CD4-positive, alpha-beta T cell treated with Interleukin-6 at 100 ng/mL for 8 hours (primary cell): ENCODE results near the gene METAP1D.

Experiments used
- DNase-seq: peaks from one replicate; pipeline ENCODE4 v3.0.0-alpha.2; 2020; ENCODE audit warnings: mixed read lengths, low spot score

METAP1D gene

DNA sequence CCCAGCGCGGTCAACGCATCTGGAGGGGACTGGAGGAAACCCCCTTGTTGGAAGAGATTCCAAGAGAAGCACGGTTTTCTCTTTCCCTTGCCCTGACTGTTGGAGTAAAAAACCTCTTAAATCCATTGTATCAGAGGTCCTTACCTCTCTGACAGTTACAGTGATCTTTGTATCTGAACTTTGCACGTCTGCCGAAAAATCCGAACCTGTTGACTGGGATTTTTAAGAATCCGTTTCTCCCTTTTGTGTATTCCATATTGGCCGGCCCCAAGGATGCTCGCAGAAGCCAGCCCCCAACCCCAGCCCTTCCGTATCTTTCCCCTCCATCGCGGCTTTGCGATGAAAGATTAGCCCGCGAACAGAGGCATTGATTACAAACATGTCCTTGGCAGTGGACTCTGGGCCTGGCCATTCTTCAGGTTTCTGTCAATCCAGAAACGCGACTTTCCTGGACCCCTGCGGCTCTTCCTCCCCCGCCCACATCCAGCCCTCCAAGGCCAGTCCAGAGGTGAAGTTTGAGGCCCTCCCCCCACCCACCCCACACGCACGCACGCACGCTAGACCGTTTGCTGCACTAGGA, 81.0 kb downstream of the METAP1D start:
- DNase-seq = no peak

DNA sequence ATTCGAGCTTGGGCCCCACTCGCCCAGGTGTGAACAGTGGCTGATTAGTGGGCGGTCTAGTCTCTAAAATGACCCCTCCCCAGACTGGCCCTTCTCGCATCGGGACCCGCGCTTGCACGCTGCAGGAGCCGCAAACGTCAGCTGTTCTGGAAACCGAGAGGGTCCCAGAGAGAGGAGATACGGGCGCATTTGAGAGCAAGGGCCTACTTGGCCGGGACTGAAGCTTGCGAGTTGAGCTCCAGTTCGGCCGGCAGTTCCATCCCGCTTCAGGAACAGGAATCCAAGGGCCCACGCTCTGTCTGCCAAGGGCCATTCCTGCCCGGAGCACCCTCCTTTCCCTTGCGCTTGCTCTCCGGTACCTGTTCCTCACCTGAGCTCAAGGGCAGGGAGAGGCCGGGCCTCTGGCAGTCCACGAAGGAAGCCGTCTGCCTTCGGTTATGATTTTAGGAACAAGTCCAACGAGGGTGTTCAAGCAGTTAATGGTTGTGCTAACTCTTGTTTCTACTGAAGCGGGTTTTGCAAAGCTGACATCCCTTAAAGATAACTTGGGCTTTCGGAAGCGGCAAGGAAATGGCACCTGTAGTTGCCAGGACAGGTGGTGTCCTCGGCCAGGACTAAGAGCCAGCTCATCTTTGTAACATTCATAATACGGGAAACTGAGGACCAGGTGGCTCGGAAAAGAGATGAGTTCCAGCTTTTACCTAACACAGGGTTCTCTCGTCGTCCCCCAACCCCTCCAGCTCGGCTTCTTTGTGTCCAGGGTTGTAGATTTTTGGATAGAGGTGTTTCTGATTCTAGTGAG, 81.7 kb downstream of the METAP1D start:
- no peak for DNase-seq

DNA sequence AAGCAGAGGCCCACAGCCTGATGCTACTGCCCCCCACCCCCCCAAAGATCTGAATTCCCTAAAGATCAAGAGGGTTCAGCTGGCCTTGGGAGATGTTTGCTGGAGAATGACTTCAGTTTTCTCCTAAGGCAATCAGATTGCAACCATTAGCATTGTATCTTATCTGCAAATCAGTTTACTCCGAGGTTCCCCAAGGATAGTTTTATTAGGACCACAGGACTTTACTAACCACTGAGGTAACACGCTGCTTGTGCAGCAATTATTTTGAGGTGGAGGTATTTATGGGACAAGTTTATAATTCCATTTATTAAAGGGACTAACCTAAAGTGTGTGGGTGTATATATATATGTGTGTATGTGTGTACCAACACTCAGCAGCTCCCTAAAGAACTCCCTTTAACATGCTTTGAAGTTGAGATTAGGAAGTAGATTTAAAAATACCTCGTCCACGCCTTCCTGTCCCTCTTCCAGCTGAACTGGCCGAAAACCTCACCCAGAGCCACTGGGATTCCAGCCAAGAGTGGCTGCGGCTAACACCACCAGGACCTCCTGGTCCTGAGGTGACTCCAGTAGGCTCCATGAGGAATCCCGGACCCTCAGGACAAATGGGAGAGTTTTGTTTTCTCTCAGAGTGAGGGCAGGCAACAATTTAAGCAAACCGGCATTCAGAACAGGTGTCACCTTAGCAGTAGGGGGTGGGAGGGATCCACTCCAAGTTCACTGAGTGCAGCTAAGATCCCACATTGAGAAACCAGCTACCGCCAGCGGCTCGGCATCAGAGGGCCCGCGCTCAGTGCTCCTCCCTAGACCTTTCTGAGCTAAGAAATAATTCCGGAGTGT, 82.6 kb downstream of the METAP1D start:
- no peak for DNase-seq

DNA sequence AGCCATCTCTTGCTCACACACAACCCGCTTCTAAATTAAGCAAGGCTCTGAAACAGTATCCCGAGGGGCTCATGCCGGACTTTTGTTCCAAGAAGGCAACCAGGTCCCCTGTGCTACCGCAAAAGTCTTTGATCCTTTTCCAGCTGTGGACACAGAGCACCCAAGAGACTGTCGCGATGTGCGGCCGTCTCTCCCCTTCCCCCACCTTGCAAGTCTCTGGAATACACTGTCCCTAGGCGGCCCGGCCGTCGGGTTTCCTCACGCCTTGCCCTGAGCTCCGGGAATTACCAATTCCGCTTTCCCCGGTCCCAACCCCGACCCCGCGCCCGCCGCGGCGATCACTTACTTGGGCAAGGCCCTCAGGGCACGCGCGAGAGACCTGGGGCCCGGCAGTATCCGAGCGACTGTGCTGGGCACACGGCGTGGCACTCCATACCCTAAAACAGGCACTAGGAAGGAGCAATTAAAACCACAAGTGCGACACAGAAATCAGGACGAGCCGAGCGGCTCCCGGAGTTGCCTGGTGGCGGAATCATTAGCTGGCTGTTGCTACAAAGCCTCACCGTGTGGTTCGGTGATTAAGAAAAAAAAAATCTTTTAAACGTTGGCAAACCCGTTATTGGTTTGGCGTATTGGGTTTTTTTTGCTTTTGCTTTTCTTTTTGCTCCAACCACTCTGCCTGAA, 83.3 kb downstream of the METAP1D start:
- DNase-seq = no peak

DNA sequence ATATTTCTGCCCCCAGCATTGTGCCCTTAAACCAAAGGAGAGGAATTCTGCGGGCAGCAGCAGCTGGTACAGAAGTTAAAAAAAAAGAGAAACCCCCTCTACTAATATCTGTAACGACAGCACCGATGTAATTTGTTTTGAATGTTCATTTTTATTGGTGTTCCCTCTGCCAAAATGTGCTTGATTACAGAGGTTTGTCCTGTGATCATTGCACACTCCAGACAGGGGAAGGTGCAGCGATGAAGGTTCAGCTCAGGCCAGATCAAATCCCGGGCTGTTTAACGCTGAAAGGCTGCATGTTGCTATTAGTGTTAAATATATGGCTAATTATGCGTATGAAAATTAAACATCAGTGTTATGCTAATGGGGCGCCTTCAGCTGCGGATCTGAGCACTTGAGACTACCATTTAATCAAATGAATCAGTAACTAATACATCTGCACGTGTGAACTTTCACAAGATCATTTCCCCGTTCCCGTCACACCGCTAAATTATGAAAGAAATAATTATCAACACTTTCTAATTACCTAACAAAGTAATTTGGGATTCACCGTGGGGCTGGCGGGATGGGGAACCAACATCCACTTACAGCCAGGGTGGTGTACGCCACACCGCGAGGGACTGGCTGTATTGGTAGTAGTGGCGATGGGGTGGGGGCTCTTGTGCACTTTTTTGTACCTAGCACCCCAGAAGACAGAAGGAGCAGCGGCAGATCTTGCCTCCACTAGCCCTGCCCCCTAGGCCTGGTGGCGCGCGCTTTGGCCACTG, 84.1 kb downstream of the METAP1D start:
- DNase-seq = no peak

DNA sequence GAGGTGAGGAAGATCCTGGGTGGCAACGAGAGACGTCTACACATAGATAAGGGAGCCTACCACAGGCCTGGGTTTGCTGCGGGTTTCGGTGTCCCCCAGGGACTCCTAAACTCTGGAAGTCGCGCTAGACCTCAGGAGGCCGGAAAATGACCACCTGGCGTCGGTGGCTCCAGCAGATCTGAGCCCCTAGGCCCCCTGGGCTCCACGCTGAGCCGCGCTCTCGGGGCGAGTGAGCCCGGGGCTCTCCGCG, 84.6 kb downstream of the METAP1D start:
- no peak for DNase-seq

DNA sequence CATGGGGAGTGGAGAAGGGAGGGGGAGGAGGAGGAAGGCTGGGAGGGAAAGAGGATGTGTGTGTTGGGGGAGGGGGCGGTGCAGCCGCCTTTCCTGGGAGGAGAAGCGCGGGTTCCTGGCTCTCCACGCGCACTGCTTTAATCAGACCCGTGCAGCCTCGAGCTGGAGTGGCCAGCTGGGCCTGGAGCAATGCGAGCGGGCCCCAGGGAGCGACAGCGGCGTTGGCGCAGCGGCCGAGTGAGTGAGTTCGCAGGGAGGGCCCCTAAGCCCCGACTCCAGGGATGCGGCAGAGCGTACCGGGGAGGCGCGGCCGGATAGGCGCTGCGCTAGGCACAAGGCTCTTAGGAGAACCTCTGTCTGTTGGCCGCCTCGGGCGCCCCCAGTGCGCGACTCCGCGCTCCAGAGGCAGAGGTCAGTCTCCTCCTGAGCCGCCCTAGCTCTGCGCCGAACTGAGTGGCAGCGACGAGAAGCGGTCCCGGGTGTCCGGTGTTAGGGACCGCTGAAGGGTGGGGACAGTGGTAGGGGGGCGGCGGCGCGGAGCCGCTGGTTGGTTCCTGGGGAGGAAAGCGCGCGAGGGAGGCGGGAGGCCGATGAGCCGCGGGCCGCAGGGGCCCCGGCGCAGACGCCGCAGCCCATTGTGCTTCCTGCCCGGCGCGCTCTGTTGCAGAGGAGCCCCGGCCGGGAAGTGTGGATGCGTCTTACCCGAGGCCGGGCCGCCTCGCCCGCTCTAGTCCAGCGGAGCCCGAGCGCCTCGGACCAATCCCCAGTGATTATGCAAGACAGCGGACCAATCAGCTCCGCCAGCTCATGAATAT, 85.1 kb downstream of the METAP1D start:
- DNase-seq = peak; percentile 30

DNA sequence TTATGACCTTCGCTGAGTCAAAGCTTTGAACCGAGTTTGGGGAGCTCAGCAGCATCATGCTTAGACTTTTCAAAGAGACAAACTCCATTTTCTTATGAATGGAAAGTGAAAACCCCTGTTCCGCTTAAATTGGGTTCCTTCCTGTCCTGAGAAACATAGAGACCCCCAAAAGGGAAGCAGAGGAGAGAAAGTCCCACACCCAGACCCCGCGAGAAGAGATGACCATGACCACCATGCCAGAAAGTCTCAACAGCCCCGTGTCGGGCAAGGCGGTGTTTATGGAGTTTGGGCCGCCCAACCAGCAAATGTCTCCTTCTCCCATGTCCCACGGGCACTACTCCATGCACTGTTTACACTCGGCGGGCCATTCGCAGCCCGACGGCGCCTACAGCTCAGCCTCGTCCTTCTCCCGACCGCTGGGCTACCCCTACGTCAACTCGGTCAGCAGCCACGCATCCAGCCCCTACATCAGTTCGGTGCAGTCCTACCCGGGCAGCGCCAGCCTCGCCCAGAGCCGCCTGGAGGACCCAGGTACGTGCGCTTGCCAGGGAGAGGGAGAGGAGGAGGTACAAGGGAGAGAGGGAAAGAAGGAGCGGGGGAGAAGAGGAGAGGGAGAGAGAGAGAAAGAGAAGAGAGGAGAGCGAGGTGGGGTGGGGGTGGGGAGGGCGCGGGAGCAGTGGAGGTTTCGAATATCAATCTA, 85.9 kb downstream of the METAP1D start, which contains the start of gene DLX1:
Gene DLX1 (plus strand): TSS at position 48 of the 700 bp plus-strand sequence. CDS start 171 bp downstream, at position 219.
- DNase-seq = no peak

DNA sequence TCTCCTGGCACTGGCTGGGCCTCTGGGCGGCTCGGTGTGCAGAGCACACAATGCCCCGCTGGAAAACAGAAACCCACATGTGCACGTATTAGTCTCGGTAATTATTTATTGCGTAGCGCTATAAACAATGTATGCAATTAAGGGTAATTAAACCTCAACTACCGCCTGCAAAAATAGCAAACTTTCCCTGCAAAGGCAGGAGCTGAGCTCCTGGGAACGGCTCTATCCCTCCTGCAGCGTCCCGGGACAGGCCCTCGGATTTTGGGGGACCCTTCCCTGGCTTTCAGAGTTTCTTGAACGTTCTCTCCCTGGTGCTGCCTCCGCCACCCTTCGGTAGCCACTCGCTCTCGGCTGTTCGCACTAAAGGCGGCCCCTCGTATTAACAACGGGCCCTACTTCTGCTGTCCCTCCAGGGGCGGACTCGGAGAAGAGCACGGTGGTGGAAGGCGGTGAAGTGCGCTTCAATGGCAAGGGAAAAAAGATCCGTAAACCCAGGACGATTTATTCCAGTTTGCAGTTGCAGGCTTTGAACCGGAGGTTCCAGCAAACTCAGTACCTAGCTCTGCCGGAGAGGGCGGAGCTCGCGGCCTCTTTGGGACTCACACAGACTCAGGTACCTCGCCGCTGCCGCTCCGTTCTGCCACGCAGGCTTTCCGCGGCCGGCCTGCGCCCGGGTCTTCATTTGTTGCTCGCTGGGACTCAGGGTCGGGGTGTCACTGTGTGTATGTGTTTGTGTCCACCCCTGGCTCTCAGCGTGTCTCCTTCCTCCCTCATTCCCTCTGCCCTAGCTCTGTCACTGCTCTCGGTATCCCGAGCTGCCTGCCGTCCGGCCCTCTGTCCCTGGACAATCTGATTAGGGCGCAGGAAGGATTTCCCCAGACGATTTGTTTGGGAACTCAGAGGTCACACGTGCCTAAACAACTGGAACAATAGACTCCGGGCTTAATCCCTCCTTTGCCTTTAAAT, 86.8 kb downstream of the METAP1D start:
- DNase-seq = peak; percentile 44

DNA sequence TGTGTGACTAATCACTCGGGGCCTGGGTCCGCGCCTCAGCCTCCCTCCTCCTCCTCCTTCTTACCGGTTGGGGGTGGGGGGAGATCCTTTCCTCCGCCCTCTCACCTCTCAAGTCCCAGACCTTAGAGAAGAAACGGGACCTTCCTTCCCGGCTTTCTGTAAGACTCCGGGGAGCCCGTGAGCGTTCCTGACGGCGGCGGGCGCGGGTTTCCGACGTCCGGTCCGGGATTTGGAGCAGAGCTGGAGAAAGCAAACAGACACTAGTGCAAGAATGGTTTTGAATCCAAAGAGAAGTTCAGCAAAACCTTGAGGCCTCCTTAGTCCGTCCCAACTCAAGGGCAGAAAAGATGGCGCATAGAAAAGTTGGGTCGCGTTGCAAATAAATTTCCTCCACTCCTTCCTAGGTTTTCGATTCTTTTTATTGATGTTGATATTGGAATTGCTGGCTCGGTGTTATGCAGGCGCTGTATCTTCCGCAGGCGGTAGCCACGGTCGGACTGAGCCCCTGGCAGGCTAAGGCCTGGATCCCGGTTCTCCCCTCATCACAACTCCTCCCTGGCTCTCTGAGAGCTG, 87.5 kb downstream of the METAP1D start:
- DNase-seq = no peak

DNA sequence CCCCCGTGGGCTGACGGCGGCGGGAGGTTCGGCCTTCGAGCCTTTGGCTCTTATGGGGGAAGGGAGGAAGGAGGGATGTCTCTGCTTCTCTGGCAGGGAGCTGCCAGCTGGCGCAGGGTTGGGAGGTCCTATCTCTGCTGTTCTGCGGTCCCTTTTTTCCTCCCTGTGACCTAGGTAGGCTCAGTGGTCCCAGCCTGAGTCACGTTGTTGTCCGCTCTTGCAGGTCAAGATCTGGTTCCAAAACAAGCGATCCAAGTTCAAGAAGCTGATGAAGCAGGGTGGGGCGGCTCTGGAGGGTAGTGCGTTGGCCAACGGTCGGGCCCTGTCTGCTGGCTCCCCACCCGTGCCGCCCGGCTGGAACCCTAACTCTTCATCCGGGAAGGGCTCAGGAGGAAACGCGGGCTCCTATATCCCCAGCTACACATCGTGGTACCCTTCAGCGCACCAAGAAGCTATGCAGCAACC, 88.1 kb downstream of the METAP1D start:
- no peak for DNase-seq

DNA sequence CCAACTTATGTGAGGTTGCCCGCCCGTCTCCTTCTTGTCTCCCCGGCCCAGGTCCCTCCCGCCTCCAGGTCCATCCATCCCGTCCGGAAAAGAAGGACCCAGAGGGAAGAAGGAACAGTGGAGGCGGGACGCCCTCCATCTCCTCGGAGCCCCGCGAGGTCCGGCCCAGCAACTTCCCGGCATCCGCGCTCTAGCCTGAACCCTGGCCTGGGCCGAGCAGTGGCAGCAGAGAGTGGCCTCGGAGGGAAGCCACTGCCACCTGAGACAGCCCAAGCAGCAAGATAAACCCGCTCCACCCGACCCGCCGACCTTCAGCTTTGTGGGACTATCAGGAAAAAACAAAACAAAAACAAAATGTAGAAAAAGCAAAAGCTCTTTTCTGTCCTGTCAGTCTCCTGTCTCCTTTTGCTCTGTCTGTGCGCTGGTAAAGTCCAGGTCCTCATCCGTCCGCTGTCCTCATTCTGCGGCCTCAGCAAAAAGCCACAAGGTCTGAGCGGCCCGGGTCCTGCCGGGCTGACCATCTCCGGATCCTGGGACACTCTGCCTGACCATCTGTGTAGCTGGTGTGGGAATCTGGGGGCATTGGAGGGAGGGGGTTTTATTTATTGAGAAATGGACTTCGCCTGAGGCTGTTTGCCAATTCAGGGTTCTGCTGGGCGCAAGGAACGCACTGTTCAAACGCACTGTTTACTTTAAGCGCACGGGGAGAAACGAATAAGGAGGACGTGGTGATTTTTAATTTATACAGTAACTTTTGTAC, 88.7 kb downstream of the METAP1D start:
- no peak for DNase-seq

DNA sequence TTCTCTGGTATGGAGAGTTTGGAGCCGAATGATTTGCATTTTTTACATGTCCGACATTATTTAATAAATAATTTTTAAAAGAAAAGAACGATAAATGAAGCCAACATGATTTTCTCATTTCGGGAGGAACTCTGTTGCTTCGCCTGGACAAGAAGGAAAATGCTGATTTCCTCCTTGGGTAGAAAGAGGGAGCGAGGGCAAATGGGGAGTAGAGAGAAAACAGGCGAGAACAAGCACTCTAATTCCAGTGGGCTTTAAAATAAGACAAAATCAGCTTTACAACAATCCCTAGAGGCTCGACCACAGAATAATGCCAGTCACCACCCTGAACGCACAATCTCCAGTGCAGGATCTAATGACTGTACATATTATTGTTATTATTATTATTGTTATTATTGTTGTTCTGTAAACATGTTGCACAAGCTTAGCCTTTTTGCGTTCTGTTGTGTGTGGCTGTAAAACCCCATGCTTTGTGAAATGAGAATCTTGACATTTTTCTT, 89.3 kb downstream of the METAP1D start:
- DNase-seq = no peak

DNA sequence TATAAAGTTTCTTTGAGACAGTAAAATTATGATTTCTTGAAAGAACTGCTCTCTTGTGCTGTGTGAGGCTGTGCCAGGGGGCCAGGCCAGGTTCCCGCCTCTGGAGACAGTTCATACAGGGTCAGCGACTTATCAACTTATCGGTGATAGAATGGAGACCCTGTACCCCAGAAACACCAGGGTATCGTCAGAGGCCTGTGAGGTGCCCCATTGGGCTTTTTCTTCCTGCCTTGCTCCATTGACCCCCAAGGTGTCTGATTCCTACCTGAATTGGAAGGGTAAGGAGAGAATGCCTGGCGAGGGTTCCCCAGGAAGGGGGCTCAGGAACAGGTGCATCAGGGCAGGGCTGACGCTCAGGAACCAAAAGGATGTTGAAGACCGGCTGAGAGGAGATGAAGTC, 89.9 kb downstream of the METAP1D start:
- DNase-seq = no peak

DNA sequence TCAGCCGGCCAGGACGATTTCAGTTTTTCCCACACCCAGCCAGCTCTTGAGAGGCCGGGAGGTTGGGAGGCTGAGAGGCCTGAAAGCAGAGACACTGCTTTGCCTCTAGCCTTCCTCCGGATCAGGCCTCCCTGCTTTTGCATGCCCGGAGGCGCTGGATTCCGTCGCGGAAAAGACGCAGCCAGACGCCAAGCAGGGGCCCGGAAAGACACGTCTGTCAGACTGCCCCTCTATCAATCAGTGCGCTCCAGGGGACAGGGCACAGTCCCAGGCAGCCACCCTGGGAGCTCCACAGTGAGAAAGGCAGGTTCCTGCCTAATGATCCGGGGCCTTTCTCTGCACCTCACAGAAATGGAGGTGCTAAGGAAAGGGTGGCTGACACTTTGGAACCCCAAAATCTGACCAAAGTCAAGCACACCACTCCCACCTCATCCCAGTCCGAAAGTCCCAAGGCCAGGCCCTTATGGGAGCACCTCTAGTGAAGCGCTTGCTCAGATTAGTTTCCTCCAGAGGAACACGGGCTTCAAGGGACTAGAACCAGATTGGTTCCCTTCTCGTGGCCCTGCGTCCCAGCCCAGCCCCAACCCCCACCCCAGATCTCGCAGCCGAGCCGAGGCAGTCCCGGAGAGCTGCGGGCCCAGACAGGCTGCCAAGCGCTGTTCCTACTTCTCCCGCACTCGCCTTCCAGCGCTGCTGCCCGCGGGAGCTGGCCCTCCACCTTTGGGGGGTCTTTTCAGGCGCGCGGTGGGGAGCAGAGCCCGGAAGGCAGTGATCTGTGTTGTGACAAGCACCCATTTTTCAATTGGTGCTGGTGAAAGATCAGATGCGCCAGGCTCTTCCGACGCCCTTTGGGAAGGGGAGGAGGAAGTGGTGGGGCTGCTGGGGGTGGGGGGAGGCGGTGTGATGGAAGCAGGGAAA, 90.5 kb downstream of the METAP1D start:
- no peak for DNase-seq

DNA sequence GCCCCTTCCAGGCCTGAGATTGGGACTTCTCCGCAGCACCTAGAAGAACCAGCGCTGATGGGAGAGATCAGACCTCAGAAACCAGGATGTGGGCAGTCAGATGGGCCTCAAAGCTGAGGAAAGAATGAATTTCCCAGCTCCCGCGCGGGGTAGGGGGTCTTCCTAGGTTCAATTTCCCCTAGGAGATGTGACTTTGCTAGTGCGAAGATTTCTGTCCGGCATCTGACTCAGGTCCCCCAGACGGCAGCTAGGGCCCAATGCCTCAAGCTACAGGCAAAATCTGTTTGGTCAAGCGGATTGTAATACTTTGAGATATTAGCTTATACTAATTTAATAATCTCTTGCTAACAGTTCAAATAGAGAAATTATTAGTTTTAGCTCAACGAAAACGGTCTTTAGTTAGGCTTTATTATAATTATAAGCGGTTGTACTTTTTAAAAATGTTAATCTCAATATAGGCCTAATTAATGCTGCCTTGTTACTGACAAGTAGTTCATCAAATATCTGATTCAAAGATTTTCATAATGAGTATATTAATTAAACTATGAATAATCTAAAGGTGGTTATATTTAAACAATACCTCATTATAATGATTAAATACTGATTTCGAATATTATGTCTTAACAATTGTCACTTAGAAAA, 91.4 kb downstream of the METAP1D start:
- no peak for DNase-seq
